Stimulated activated CD4-positive, alpha-beta T cell treated with anti-CD3 and anti-CD28 coated beads, TNF-alpha, amount 100 ng/mL, for 4 hours (primary cell): ENCODE data around the gene TMEM238.
A peak's percentile ranks its signal among the peaks of the same experiment; 100 is the strongest.
"Not testable (repeated sequence)": the region's sequence is repeated elsewhere in the genome, so short reads cannot be mapped to it uniquely, and the experiment has no call there.

Experiments
- DNase-seq, 3 experiments: peaks; one replicate each; pipeline ENCODE4 v3.0.0-alpha.2; 2020; ENCODE audit warnings: low read depth in 3 of 3

TMEM238 gene

DNA sequence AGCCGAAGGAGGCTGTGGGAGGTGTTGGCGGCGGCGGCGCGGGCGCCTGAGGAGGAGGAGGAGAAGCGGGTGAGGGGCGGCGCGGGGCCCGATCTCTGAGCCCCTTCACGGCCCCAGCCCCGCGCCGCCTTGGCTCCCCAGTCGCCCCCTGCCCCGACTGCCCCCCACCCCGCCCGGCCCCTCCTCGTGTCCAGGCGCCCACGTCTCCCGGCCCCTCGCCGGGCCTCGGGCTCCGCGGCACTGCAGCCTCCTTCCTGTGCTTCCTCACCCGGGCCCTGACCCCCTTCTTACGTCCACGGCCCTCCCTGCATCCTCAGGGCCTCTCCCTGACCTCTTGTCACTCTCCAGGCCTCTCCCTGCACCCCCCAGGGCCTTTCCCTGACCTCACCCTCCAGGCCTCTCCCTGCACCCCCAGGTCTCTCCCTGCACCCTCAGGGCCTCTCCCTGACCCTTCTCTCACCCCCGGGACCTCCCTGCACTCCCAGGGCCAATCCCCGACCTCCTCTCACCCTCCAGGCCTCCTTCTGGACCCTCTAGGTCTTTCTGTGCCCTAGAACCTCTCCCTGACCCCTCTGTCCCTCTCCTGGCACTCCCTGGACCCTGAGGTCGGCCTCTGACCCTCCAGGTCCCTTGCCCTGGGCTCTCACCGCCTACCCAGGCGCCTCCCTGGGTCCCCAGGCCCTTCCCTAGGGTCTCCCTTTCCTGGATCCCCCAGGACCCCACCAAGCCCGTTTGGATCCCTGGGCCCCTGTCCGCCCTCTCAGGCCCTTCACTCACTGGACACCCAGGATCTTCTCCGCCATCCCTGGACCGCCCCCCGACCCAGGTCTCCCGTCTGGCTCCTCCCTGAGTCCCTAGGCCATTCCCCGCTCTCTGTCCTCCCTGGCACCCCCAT is 44.0 kb downstream of the TMEM238 start:
- no peak for DNase-seq

- DNase-seq: peak; percentile 100
Observed at GRCh38 chr19:55339105-55339888, 44.8 kb downstream of the TMEM238 start, which contains the start of gene KMT5C. Gene KMT5C (plus strand): TSS chr19:55339876. CDS start chr19:55341937, 2,061 bp downstream.

- DNase-seq: no peak
Observed at GRCh38 chr19:55336101-55336500, 48.0 kb downstream of the TMEM238 start.

DNA sequence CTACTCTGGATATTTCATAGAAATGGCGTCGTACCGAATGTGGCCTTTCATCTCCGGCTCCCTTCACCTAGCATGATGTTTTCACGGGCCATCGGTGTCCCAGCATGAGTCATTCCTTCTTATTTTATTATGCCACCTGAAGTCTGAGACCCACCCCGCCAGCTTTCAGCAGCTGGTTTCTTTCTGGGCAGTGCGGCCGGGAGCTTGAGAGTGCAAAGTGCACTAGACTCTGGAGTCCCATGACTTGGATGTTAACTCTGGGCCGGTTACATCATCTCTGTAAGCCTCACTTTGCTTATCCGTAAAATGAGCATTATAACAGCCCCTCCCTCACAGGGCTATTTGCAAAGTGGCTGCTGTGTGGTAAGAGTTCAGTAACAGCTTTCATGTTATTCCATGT is 50.2 kb downstream of the TMEM238 start:
- DNase-seq: no peak

GRCh38 chr19:55329791-55330190 is 54.3 kb downstream of the TMEM238 start:
- DNase-seq: not testable (repeated sequence)
